ENCODE data around the gene LRRC55. TPM values are rescaled to one million over a fixed set of nuclear protein-coding genes. Genes with fewer than 3 reads are reported as not detected.

LRRC55 gene
- not detected in 2 replicates for total RNA-seq

DNA sequence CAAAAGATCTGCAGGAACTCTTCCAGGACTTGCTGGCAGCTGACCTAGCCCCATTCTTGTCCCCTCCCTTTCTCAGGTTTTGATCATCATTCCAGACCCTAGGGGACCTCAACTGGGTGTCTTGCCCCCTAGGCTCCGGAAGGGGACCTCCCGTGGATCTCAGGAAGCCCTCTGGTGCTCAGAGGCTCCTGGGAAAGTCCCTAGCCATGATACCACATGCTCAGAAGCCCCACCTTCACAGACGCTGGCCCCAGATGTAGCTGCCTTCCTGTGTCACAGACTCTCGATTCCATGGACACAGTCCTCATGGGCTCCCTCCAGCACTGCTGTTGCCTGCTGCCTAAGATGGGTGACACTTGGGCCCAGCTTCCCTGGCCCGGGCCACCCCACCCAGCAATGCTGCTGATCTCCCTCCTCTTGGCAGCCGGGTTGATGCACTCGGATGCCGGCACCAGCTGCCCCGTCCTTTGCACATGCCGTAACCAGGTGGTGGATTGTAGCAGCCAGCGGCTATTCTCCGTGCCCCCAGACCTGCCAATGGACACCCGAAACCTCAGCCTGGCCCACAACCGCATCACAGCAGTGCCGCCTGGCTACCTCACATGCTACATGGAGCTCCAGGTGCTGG is at the start of gene LRRC55:
TSS of gene LRRC55 (plus strand) at position 276 of the 628 bp plus-strand sequence. CDS start at position 346, 70 bp downstream.

GRCh38 chr11:57237204-57237681 is 55.5 kb downstream of the LRRC55 start, which contains the start of gene APLNR:
TSS of gene APLNR (minus strand) at chr11:57237250. CDS start at chr11:57237004, 246 bp downstream.

Other genes with a start within 250 kb of the LRRC55 start
- gene OR5AK2, start 193.0 kb upstream of the LRRC55 start, total RNA-seq: not detected in 2 replicates
- gene APLNR, start 55.3 kb downstream of the LRRC55 start, total RNA-seq: 0.03 and 0.39 TPM in 2 replicates
- 89.9 and 90.3 TPM in 2 replicates for gene TNKS1BP1, start 143.0 kb downstream of the LRRC55 start, total RNA-seq
- 49.5 and 59.6 TPM in 2 replicates for gene SSRP1, start 153.9 kb downstream of the LRRC55 start, total RNA-seq
- not detected in 2 replicates for gene P2RX3, start 156.4 kb downstream of the LRRC55 start, total RNA-seq
- not detected in 2 replicates for gene PRG3, start 199.2 kb downstream of the LRRC55 start, total RNA-seq
- 0.26 and 0.73 TPM in 2 replicates for gene PRG2, start 208.7 kb downstream of the LRRC55 start, total RNA-seq
- 18.2 and 21.3 TPM in 2 replicates for gene SLC43A3, start 245.2 kb downstream of the LRRC55 start, total RNA-seq